GM12878 (cell line): ENCODE results near the gene KLK6. TPM values are rescaled to one million over a fixed set of nuclear protein-coding genes. Genes with fewer than 3 reads are reported as not detected.

Experiments used
- ATAC-seq: fragments of 200-7000 bp; cut with Tn5 transposase; 3 replicates; pipeline ENCODE4 v1.9.1; 2020; ENCODE audit warnings: mild to moderate bottlenecking, moderate library complexity
- BruUV-seq: library from RNA; stranded (reverse); fragments of 400-500 nt; replicated peaks from 2 replicates; lab custom pipeline; 2021; lab: Mats Ljungman, UMichigan
- CTCF ChIA-PET: fragments of 300-600 bp; sonication (Branson Sonifier 250); formaldehyde crosslinking; extraction: SDS; loops from one replicate; lab custom pipeline; 2021; ENCODE audit warnings: inconsistent platforms; lab: Yijun Ruan, JAX
- POLR2A ChIA-PET: fragments of 350-600 bp; formaldehyde crosslinking; extraction: SDS; loops from one replicate; lab custom pipeline; 2021; ENCODE audit warnings: inconsistent platforms; lab: Charles Lee
- RAD21 ChIA-PET: fragments of 300-600 bp; sonication (Branson Sonifier 250); formaldehyde crosslinking; loops from one replicate; lab custom pipeline; 2023; ENCODE audit warnings: antibody characterized with exemption; ENCODE audit not compliant: unreplicated experiment; lab: Charles Lee
- SMC1A ChIA-PET: fragments of 300-600 bp; sonication (Branson Sonifier 250); formaldehyde crosslinking; loops from one replicate; lab custom pipeline; 2023; ENCODE audit not compliant: unreplicated experiment, uncharacterized antibody; lab: Charles Lee
- DNase-seq: peaks from one replicate; pipeline ENCODE4 v3.0.0-alpha.2; 2011; ENCODE audit warnings: low read depth, low spot score
- FAIRE-seq: peaks from 3 replicates; lab custom pipeline; 2011; peaks lifted over from hg19 to GRCh38; lab: Jason Lieb, UNC
- H2AFZ ChIP-seq: 2 replicates; pipeline ENCODE4 v1.6.0; 2011; ENCODE audit warnings: low read depth, low read length, control low read depth; ENCODE audit not compliant: control insufficient read depth
- H3K27ac ChIP-seq: 2 replicates; pipeline ENCODE4 v1.5.1; 2011; ENCODE audit warnings: control low read depth; ENCODE audit not compliant: control insufficient read depth, insufficient read depth
- H3K27me3 ChIP-seq, 2 experiments: replicated peaks in 1 of 2; 2 replicates each; pipeline versions ENCODE4 v1.6.0 to v1.6.1; 2011; ENCODE audit warnings: low read length in 1 of 2; ENCODE audit not compliant: control insufficient read depth in 2 of 2, insufficient read depth in 2 of 2
- H3K36me3 ChIP-seq, 2 experiments: 2 replicates each; pipeline ENCODE4 v1.5.1; 2011; ENCODE audit warnings: low read length in 1 of 2; ENCODE audit not compliant: control insufficient read depth in 2 of 2, insufficient read depth in 2 of 2
- H3K4me1 ChIP-seq: 2 replicates; pipeline ENCODE4 v1.6.1; 2011; ENCODE audit warnings: mild to moderate bottlenecking, low read length, moderate library complexity, mixed read lengths; ENCODE audit not compliant: control insufficient read depth, insufficient read depth
- H3K4me2 ChIP-seq: 2 replicates; pipeline ENCODE4 v1.6.0; 2011; ENCODE audit warnings: control low read depth; ENCODE audit not compliant: control insufficient read depth, insufficient read depth
- H3K4me3 ChIP-seq: fragments of 200-600 bp; sonication (generic); 2 replicates; pipeline ENCODE4 v1.5.1; 2016
- H3K79me2 ChIP-seq: 2 replicates; pipeline ENCODE4 v1.6.0; 2011; ENCODE audit warnings: low read length; ENCODE audit not compliant: control insufficient read depth, insufficient read depth
- H3K9ac ChIP-seq: 2 replicates; pipeline ENCODE4 v1.8.0; 2011; ENCODE audit warnings: low read length, control low read depth, mixed read lengths; ENCODE audit not compliant: control insufficient read depth, insufficient read depth
- H3K9me3 ChIP-seq: replicated peaks from 3 replicates; pipeline ENCODE4 v1.5.1; 2011; ENCODE audit warnings: mild to moderate bottlenecking, low read length; ENCODE audit not compliant: control insufficient read depth, insufficient read depth
- H4K20me1 ChIP-seq: 2 replicates; pipeline ENCODE4 v1.6.0; 2011; ENCODE audit not compliant: control insufficient read depth, insufficient read depth
- CBX3 ChIP-seq: fragments of 200-600 bp; sonication (generic); IDR thresholded peaks from 2 replicates; pipeline ENCODE4 v1.6.1; 2016; ENCODE audit warnings: low read depth, borderline replicate concordance
- IRF3 ChIP-seq: fragments of 450-650 bp; IDR thresholded peaks from 2 replicates; pipeline ENCODE4 v1.6.1; 2014; ENCODE audit warnings: mild to moderate bottlenecking
- PKNOX1 ChIP-seq: fragments of 450-650 bp; IDR thresholded peaks from 2 replicates; pipeline ENCODE4 v1.6.1; 2016; ENCODE audit warnings: mild to moderate bottlenecking
- RUNX3 ChIP-seq: IDR thresholded peaks from 2 replicates; pipeline ENCODE4 v1.6.1; 2012; ENCODE audit warnings: low read length, inconsistent platforms
- TARDBP ChIP-seq: IDR thresholded peaks from 2 replicates; pipeline ENCODE4 v1.6.1; 2016; ENCODE audit warnings: borderline replicate concordance
- TCF12 ChIP-seq: IDR thresholded peaks from 2 replicates; pipeline ENCODE4 v1.6.1; 2011; ENCODE audit warnings: low read depth, mild to moderate bottlenecking, low read length
- USF1 ChIP-seq: IDR thresholded peaks from 2 replicates; pipeline ENCODE4 v1.6.1; 2011; ENCODE audit warnings: borderline replicate concordance, low read depth, mild to moderate bottlenecking, moderate library complexity, mixed read lengths, low read length; ENCODE audit not compliant: insufficient read depth; ENCODE audit errors: extremely low read length
- WGBS: methylation state at CpG from one replicate; pipeline ENCODE4 v1.1.6; 2016; ENCODE audit warnings: low lambda C conversion rate; ENCODE audit not compliant: insufficient replicate concordance, insufficient coverage; ENCODE audit errors: missing lambda C conversion rate; 5-methylcytosine and 5-hydroxymethylcytosine counted together
- in situ Hi-C: fragments of 300-500 bp; cut with MboI; formaldehyde crosslinking; loops from 9 replicates; pipeline ENCODE4 v1.14.3; 2018; ENCODE audit warnings: mixed read lengths
- intact Hi-C: fragments of 100-400 bp; cut with micrococcal nuclease; formaldehyde crosslinking; loops from one replicate; pipeline ENCODE4 v1.14.2; 2022; ENCODE audit not compliant: unreplicated experiment
- polyA plus RNA-seq, 11 experiments: library from polyadenylated mRNA; depleted of rRNA in 4 of 11; unstranded in 6 of 11; stranded (reverse) in 5 of 11; fragments of >200 nt; fragmentation: Nextera tagmentation in 4 of 11; fragmentation: Illumina TruSeq in 1 of 11; extraction: Ambion mirVana in 4 of 11; extraction: Trizol in 1 of 11; gene quantifications; 1 replicate in 1 of 11; 2 replicates in 10 of 11; pipeline versions ENCODE4 v1.2.1 to v1.2.3, GENCODE V29; 2011 to 2016; ENCODE audit warnings: inconsistent platforms in 2 of 11, missing spikeins in 2 of 11, low read depth in 1 of 11
- total RNA-seq, 4 experiments: library from RNA; depleted of rRNA in 3 of 4; stranded (reverse); fragments of >200 nt in 3 of 4; fragmentation: Illumina TruSeq in 1 of 4; extraction: Trizol in 1 of 4; gene quantifications; 2 replicates each; pipeline versions ENCODE4 v1.2.1 to v1.2.3, GENCODE V29; 2013 to 2021

KLK6 gene
- total and polyA plus RNA-seq, 10 of the 15 experiments (the other 5 are each of a cell fraction or from before 2014, with no cell fraction given): not detected

- no peak for TF ChIP-seq PKNOX1
- TF ChIP-seq CBX3: no peak
- no peak for TF ChIP-seq TARDBP
- no peak for TF ChIP-seq USF1
- TF ChIP-seq TCF12: no peak
- TF ChIP-seq RUNX3: no peak
- no peak for TF ChIP-seq IRF3
- ChIA-PET POLR2A (no interaction called here), SMC1A (no interaction called here), CTCF (no interaction called here), RAD21 (no interaction called here)
- no peak for DNase-seq
- H3K27ac ChIP-seq: no peak overlapping the region
- no peaks in the 10 kb centered on the region; the same call in 1 of the 2 replicates for H4K20me1 ChIP-seq
- 31% methylated on average over 10 of the region's 11 CpGs for WGBS
- in situ Hi-C loops: no loop called here
- no peak for ATAC-seq
- no peak overlapping the region for H3K4me3 ChIP-seq
- intact Hi-C loops: no loop called here
- no peaks in the 10 kb centered on the region for H3K9me3 ChIP-seq
- BruUV-seq: no TSS peak
- no peaks in the 10 kb centered on the region for H3K27me3 ChIP-seq
- no peaks in the 10 kb centered on the region for H3K79me2 ChIP-seq
- no peak overlapping the region for H3K4me2 ChIP-seq
- H2AFZ ChIP-seq: no peak overlapping the region
- no peaks in the 10 kb centered on the region for H3K36me3 ChIP-seq
- H3K4me1 ChIP-seq: no peaks in the 10 kb centered on the region
- no peak overlapping the region for H3K9ac ChIP-seq
- no peak for FAIRE-seq
Observed at GRCh38 chr19:50981587-50982146, 12.3 kb upstream of the KLK6 start.
